EL (cell line): ENCODE measurements around the gene ETDB.
A peak's percentile ranks its signal among the peaks of the same experiment; 100 is the strongest.
"Not testable (repeated sequence)": the region's sequence is repeated elsewhere in the genome, so short reads cannot be mapped to it uniquely, and the experiment has no call there.

Experiments used
- DNase-seq: peaks from one replicate; pipeline ENCODE4 v3.0.0-alpha.2; 2016

The ETDB gene

DNA sequence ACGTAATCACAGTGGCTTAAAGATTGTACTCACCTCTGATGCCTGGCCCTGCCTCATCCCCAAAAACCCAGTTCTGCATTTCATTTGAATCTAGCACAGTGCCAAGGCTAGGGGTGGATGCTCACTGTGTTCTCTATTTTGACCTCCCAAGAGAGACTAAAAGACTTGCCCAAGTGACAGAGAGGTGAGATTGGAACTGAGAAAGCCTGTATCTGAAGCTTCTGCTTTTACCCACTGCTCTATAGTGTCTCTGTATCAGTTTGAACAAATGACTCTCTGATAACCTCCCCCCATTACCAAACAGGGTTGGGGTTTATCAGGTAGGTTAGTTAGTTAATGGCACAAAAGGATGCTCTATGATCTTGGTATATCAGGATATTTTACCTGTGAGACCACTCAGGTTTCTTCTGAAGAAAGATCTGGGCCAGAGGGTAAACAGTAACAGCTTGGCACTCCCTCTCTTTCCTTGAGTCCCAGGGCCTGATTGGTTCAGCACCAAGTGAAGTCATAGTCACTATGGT lies at the start of gene ETDB:
TSS of gene ETDB (minus strand) at position 471 of the 521 bp plus-strand sequence. CDS start 1,265 bp downstream, outside the sequence.
- not testable (repeated sequence) for DNase-seq

DNA sequence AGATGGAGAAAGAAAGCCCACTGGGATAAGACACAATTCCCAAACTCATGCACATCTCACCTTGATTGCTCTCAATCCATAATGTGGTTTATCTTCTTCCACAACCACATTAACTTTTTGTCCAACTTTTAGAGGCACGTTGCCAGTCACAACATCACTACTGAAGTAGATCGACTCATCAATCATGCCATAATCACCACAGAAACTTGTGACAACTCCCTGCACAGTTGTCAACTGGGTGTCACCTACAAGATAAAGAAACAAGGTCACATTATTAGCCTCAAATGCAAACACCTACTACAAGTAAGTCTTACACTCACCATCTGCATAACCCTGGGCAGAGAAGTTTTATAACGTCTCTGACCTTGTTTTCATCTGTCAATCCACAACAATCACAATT lies 49.2 kb upstream of the ETDB start:
- DNase-seq: not testable (repeated sequence)

DNA sequence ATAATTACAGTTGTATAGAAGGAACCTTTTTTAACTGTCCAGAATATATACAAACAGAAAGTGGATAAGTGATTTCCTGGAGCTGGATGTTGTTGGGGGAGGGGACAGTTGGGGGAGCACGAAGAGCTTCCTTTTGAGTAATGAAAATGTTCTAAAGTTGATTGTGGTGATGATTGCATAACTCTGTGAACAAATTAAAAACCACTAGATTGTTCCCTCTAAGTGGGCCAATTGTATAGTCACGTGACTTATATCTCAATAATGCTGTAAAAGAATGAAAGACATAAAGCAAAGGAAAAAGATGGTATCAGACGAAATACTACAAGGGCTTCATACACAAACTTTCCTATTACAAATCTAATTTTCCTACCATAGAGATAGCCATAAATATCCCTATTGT lies 48.2 kb upstream of the ETDB start:
- DNase-seq: no peak

DNA sequence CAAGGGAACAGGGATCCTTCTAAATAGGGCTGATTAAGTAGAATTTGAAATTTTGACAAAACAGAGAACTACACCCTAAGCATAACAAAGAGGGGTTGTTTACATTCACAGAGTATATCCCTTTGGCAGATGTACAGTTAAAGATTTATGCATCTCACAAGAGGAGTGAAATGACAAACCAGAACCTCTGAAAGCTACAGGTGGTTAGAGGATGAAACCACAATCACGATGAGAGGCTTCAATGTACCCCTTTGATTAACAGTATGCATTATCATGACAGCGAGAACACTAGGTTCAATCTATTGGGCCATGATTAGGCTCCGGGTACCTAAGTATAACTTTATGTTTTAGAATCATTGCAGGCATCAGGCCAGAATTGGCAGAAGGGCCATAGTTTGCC lies 34.4 kb upstream of the ETDB start:
- DNase-seq: not testable (repeated sequence)

DNA sequence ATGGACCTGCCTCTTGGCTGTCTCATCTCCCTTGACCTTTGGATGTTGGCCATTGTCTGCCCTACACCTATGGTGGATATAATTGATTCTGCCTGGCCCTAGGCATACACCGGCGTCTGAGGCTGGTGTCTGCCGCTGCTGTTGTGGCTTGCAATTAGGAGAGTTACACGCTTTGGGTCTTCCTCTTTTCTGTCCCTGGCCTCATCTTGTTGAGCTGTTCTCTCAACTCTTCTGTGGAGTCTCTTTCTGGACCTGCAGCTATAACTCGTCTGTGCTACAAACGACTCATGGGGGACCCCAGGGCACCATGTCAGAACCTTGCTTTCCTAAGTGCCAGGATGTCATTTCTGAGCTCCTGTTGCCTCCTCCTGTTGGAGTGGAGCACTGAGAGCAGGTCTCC lies 5.8 kb upstream of the ETDB start:
- DNase-seq: not testable (repeated sequence)

DNA sequence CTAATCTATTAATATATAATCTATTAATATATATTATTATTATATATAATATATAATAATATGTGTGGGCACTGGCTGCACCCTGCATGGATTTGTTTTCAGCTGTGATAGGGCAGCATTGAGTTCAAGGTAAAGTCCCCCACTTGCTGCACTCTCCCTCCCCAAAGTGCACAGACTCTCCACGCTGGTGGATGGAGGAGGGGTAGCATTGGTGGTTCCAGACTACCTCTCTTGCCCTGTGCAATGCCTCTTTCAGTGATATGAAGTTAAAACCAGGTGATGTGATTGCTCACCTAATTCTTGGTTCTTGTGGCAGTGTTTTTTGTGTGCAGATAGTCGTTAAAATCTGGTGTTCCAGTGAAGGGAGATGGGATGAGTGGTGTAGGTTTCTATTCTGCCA lies 4.3 kb downstream of the ETDB start:
- not testable (repeated sequence) for DNase-seq

DNA sequence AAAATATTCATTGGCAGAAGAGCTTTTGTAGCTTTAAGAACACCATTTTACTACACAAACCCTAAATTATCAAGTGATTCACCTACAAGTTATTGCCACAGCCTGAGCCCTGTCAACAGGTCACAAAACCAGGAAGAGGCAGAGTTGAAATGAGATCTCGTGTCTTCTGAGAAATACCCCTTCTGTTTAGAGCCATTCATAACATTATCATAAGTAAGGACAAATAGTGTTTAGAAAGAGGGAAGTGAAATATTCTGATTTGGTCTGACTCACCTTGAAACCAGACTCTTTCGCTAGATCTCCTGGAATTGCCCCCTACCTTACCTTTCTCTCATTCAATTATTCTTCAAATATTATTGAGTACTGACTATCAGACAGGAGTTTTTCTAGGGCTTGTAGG lies 5.9 kb downstream of the ETDB start:
- DNase-seq: no peak

DNA sequence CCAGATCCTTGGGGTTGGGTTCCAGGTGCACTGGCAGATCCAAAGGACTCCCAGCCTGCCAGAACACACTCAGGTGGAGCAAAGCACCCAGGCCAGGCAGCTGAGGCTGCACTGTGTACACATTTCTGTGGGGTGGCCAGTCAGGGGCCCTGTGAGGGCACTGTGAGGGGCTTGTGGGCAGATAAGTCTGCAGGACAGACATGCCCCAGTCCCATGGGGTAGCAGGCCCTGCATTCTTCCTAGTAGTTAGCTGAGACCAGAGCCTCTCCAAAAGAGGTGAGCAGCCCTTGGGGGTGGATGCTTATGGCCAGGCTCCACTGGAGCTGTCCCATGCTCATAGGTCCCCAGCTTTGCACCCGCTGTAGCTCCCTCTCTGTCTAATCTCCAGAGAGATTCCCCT lies 7.6 kb downstream of the ETDB start:
- no peak for DNase-seq

DNA sequence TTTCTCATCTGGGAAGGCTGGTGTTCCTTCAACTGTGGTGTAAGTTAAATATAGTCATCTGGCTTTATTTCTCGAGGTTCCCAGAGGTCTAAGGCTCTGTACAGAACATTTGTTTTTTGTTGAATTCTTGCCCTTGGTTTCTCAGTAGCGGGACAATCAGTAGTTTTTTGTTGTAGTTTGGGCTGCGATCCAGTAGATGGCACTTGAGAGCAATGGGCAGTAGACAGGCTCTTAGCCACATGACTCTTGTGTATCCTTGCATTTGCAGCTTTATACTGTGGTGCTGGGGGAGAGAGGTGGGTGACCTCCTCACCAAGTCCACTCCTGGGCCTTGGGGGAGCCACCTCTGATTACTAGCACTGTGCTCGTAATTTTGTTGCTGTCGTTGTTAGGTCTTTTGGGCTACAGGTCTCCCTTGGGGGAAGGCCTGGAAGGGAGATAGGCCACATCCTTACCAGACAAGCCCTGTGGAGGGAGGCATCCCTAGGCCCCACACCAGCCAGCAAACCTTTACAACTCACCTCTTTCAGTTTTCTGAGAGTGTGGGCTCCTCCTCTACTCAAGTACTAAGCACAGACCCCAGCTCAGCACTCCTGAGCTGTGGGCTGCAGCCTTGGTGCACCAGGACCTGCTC lies 8.1 kb downstream of the ETDB start:
- DNase-seq: peak; percentile 28

DNA sequence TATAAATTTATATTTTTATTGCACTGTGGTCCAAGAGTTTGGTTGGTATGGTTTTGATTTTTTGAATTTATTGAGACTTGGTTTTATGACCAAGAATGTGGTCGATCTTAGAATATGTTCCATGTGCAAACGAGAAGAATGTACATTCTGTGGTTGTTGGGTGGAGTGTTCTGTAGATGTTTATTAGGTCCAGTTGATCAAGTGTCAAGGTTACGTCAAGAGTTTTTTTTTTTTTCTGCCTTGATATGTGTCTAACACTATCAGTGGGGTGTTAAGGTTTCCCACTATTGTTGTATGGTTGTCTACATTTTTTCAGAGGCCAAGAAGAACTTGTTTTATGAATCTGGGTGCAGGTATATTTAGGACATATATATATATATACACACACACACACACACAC lies 10.8 kb downstream of the ETDB start:
- no peak for DNase-seq

DNA sequence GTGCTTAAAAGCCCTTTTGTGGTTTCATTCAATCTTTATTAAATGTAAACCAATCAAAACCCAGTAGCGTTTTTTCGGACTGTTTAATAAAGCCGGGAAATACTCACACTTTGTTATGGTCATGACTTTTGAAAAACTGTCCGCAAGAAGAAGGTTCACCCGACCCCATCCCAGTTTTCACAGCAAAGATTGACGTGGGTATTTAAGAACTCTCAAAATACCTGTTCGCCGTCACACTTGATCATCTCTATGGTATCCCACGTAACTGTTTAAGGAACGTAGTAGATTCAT lies 20.9 kb downstream of the ETDB start:
- no peak for DNase-seq

DNA sequence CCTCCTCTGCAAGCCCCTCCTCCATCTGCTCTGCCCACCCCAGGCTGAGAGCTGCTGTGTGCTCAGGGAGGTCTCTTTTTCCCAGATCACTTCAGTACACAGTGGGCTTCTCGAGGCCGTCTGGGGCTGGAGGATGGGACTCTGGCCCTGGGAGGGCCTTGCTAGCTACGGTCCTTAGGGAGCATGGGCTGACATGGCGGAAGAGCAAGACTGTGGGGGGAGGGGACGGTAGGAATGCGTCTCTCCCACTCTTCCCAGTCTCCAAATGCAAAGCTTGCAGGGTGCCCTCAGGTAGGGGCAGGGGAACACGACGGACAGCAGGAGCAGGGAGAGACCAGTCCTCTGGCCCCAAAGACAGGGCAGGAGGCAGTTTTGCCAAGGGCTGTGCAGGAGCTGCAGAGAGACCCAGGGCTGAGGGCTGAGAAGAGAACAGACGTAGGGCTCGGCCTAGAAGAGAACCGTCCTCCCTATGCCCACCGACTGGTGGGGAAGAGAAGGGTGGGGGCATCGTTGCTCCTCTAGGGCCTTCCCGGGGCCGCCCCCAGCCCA lies 23.1 kb downstream of the ETDB start:
- not testable (repeated sequence) for DNase-seq

DNA sequence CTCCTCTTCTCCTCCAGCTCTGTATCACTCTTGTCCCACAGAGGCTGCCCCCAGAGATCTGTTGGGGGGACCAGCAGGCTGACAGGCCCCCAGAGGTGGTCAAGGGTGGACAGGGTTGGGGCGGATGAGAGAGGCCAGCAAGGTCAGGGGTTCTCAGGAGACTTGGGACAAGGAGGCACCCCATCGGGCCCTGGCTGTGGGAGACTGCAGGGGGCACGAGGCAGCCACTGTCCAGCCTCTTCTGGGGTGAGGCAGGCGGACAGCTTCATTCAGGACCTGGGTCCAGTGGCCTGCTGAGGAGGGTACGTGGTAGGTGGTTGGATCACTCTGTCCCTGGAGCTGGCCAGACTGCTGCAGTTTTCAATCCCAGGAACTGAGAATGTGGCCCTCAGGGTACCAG lies 24.6 kb downstream of the ETDB start:
- DNase-seq: no peak

DNA sequence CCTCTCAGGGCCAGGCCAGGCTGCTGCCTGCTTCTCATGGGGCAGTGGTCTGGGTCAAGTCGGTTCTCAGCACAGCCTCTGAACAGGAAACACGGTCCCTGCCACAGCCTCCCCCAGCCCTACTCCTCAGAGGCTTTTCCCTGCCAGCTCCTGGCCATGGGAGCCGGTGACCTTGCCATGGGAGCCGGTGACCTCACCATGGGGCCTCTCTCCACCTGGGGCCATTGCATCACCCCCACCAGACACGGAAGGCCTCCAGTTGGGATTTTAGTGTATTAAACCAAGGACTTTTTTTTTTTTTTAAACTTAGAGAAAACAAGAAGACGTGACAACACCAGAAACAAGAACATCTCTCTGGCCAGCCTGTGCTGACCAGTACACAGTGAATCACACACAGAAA lies 25.6 kb downstream of the ETDB start:
- DNase-seq: no peak

DNA sequence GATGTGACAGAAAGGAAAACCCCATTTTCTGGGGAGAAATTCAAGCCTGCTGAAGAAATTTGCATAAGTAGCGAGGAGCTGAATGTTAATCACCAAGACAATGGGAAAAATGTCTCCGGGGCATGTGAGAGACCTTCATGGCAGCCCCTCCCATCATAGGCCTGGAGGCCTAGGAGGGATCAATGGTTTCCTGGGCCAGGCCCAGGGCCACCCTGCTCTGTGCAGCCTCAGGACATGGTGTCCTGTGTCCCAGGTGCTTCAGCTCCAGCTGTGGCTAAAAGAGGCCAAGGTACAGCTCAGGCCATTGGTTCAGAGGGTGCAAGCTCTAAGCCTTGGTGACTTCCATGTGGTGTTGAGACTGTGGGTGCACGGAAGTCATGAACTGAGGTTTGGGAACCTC lies 31.2 kb downstream of the ETDB start:
- DNase-seq: no peak

DNA sequence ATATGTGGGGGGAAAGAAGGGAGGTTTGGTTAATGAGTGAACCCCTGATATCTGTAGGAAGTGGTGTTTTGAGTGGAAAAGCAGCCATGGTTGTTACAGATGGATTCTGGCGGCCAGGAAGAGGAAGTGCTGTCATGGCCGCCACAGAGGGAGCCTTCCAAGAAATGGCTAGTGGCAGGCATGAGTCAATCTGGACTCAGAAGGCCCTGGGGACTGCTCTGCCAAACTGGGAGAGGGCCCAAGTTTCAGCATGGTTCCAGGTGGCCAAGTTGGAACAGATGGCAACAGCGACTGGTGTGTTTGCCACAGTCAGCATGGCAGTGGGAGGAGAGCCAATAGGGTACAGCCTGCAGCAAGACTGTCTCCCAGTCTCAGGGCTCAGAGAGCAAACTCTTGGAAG lies 32.5 kb downstream of the ETDB start:
- no peak for DNase-seq

DNA sequence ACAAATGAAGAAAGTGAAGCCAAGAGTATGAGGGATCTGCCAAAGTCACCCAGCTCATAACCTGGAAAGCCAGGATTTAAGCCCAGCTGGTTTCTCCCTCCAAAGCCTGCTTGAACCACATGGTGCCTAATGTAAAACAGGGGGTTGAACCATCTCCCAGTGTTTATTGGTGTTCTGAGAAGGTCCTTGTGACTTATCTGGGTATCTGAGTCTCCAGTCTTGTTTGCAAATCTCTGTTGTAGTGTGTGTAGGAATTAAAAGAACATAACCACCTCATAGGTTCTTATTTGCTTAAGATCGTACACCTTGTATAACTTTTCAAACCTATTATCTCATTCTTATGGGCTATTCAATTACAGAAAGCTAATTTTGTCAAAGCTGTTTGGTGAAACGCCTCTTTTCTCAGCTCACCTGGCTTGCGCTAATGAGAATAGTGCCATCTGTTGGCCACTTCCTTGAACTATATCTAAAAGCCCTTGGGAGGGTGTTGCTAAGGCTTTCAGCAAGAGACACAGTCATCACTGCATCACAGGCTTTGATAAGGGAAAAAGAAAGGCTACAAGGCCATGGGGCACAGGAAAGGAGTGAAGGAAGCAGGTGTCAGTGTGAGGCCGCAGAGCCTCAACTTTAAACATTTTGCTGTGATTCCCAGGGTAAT lies 34.0 kb downstream of the ETDB start:
- peak; percentile 56 for DNase-seq

DNA sequence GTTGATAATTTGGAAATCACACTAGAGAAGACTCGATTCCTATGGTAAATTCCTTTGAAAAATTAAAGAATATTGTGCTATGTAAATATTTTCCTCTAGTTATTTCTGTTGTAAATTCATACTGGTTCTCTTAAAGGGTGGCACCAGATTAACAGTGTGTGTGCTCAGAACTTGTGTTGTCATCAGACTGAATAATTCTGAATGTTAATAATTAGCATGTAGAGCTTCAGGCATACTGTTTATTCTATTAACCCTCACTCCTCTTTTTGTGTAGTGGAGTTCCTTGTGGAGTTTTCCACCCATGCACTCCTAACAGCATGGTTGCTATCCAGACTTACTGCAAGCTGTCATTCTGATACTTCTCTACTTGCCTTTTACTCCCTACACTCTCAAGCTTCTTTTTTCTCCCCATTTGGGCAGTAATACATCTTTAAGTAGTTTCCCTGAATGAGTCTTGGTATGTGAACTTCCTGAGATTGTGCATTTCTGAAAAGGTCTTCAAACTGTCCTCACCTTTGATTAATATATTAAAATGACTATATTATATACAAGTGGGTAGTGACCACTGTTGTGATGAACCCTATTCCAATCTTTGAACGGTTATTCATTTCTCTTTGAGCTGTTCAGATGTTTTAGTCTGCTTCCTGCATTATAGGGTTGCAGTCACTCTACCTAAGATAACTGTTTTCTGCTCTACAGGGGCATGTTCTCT lies 38.5 kb downstream of the ETDB start:
- DNase-seq: no peak
